Jurkat, Clone E6-1 (cell line): Measurements from ENCODE around the gene IL17F. TPM values are rescaled to one million over a fixed set of nuclear protein-coding genes. Genes with fewer than 3 reads are reported as not detected.

ENCODE experiments used
- DNase-seq: peaks from one replicate; pipeline ENCODE4 v3.0.0-alpha.2; 2011; ENCODE audit warnings: low read depth, low spot score
- H3K4me3 ChIP-seq: 2 replicates; pipeline ENCODE4 v1.5.1; 2011; ENCODE audit warnings: mild to moderate bottlenecking, low read length, control low read depth, moderate library complexity
- polyA plus RNA-seq: library from polyadenylated mRNA; unstranded; fragments of >200 nt; gene quantifications from one replicate; pipeline ENCODE4 v1.2.1, GENCODE V29; 2012; ENCODE audit warnings: missing spikeins; ENCODE audit not compliant: insufficient read length, insufficient read depth

The IL17F gene
- polyA plus RNA-seq: not detected

GRCh38 chr6:52244400-52244799 lies at the start of gene IL17F:
TSS of gene IL17F (minus strand) at chr6:52244500. CDS start at chr6:52244429, 71 bp downstream.
- no peak within 1 kb of the TSS for H3K4me3 ChIP-seq
- DNase-seq: no peak

GRCh38 chr6:52293067-52293466 lies 48.8 kb upstream of the IL17F start:
- H3K4me3 ChIP-seq: no peak overlapping the region
- DNase-seq: no peak

DNA sequence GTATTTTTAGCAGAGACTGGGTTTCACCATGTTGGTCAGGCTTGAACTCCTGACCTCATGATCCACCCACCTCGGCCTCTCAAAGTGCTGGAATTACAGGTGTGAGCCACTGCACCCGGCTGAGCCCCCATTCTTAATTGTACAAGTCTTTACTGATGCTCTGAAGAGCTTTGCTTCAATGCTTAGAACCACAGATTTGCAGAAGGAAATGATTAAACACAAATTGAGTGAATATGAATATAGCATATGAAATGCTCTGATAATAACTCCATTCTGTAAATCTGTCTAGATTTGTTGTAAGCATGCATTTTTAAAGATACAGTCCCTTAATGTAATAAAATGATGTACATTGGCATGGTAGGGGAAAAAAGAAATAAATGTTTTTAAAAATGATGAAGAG lies 44.5 kb upstream of the IL17F start:
- H3K4me3 ChIP-seq: no peak overlapping the region
- no peak for DNase-seq

- DNase-seq: no peak
- H3K4me3 ChIP-seq: no peak overlapping the region
Observed at GRCh38 chr6:52288216-52288615, 43.9 kb upstream of the IL17F start.

DNA sequence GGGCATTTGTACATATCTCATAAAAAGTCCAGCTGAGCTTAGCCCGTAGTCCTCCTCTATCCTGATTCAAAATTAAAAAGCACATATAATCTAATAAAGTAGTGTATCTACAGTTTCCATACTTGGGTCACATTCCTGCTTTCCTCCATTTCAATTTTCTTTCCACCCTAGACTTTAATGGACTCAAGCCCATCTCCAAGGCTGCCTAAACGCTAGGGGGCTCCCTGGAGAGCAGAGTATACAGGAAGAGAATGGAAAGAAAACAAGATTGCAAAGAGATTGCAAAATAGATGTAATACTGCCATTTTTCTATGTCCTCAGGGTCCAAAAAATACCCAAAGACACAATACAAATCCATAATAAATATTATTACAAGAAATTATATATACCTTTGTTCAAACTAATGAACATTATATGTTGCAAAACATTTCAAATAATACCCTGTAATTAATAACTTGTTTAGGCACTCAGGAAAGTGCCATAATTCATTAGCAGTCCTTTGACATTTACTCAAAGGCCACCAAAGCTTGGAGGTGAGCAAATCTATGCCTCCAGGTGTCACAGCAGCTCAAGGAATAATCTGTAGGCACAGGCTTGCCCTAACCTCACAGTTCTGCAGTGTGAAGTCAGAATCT lies 42.6 kb upstream of the IL17F start:
- H3K4me3 ChIP-seq: no peak overlapping the region
- DNase-seq: peak; percentile 75

- DNase-seq: peak; percentile 58
- H3K4me3 ChIP-seq: peak overlapping the region; percentile 75
Observed at GRCh38 chr6:52285177-52286068, 41.1 kb upstream of the IL17F start.

DNA sequence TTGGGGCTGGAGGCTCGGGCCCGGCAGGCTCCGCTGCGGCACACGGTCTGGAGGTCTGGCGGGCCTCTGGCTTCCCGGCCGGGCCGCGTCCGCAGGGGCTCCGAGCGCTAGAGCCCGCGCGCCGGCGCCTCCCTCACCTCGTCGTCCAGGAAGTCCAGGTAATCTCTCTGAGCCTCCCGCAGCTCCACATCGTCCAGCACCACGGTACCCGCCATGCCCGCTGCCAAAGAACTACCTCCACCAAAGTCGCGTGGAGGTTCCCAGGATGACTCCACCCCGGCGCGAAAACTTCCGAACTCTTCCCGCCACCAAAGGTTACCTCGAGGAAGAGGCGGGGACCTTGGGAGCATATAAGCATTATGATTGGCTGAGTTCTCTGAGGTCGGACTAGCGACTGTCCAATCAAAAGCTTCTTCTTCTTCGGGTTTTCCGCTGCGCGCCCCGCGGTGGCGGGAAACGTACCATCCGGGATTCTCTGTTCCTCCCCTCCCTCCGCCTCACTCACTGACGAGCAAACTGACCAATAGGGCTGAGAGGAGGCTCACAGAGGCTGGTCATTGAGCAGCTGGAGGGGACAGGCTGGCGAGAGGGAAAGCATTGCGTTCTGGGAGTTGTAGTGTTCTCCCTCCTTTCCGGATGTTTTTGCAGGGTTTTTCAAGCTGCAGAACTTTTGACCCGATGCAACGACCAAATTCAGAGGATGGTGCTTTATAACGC lies 40.3 kb upstream of the IL17F start, which contains the start of gene MCM3:
TSS of gene MCM3 (minus strand) at position 283 of the 717 bp plus-strand sequence. CDS start at position 215, 68 bp downstream.
- H3K4me3 ChIP-seq: peak within 1 kb of the TSS; percentile 75
- peak; percentile 100 for DNase-seq

DNA sequence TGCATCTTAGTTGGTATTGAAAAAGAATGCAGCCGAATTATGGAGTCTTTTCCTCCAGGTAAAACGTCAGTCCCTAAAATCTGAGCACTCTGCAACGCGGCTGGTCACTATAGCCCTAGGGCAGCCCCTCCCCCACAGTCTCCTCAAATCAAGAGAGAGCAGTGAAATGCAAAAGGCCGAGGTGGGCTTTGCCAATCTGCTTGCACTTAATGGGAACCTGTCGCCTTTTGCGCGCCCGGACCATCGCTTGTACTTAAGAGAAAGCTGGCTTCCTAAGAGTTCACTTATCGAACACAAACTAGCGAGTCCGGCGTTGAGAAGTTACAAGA lies 39.8 kb upstream of the IL17F start:
- H3K4me3 ChIP-seq: peak overlapping the region; percentile 75
- no peak for DNase-seq

DNA sequence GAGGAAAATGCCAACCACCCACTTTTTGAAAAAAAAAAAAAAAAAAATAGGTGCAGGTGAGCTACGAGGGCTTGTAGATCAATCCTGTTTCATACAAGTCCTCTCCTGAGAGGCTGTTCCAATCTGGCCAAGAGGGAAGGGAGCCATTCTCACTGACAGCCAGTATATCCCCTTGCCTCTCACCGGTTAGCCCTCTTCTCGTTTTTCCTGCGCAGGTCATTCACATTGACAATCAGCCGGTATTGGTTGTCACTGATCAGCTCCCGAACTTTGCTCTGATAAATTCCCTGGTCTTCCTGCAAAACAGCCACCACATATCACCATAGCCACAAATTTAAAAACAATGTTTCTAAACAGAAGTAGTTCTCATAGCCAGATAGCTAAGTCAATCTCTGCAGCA lies 38.8 kb upstream of the IL17F start:
- no peak for DNase-seq
- peak overlapping the region; percentile 75 for H3K4me3 ChIP-seq

DNA sequence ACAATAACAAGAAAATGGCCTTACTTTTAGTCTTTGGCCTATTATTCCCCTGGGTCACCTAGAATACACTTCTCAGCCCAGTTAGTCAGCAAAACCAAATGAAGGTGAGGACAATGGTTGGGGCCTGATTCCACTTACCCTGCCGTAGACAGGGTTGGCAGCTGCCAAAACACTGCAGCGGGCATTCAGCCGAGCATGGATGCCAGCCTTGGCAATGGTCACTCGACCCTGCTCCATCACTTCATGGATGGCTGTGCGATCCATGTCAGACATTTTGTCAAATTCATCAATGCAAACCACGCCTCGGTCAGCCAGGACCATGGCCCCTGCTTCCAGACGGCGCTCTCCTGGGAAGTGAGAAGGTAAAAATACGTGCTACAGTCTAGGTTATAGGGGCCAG lies 31.8 kb upstream of the IL17F start:
- H3K4me3 ChIP-seq: no peak overlapping the region
- no peak for DNase-seq

- no peak overlapping the region for H3K4me3 ChIP-seq
- DNase-seq: no peak
Observed at GRCh38 chr6:52271852-52272460, 27.7 kb upstream of the IL17F start.

GRCh38 chr6:52263709-52264540 lies 19.6 kb upstream of the IL17F start:
- H3K4me3 ChIP-seq: no peak overlapping the region
- DNase-seq: peak; percentile 54

GRCh38 chr6:52262620-52263344 lies 18.5 kb upstream of the IL17F start:
- peak; percentile 33 for DNase-seq
- no peak overlapping the region for H3K4me3 ChIP-seq

GRCh38 chr6:52261229-52261628 lies 16.9 kb upstream of the IL17F start:
- no peak for DNase-seq
- H3K4me3 ChIP-seq: no peak overlapping the region

DNA sequence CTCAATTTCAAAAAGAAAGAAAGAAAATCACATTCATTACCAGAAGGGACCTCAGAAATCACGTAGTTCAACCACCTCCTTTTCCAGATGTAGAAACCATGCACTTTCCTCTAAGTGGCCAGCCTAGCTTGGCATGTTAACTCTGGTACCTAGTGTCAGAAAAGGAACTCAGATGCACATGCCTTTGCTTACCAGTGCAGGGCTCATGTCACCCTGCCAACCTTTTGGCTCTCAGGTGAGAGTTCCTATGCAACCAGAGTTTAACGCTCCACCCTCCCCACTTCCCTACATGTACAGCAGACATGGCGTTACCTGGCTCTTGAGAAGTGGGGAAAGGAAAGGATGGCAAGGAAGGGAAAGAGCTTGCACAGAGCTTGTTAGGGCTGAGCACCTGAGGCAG lies 16.3 kb upstream of the IL17F start:
- DNase-seq: no peak
- no peak overlapping the region for H3K4me3 ChIP-seq

DNA sequence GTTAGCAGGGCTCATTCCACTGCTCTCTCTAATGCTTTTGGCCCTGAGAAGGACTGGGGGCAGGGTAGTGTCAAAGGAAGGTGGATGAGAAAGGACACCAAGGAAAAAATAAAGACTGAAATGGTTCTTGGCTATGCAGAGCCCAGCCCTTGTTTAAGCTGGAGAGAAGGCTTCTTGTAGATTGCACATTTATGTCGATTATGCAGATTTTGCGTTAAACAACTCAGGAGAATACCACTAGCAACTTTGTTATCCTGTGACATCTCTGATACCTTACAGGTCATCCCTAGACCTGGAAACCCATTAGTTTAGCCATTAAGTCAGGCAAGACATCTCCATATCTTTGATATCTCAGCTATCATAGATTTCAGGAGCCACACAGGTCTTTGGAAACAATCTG lies 11.1 kb upstream of the IL17F start:
- no peak overlapping the region for H3K4me3 ChIP-seq
- no peak for DNase-seq

GRCh38 chr6:52254731-52255378 lies 10.6 kb upstream of the IL17F start:
- DNase-seq: no peak

GRCh38 chr6:52253494-52253893 lies 9.2 kb upstream of the IL17F start:
- DNase-seq: no peak
- H3K4me3 ChIP-seq: no peak overlapping the region

More at GRCh38 chr6:52254731-52255378, 10.6 kb upstream of the IL17F start:
- no peak overlapping the region for H3K4me3 ChIP-seq
